H1 (cell line): ENCODE data around the gene FOXK1. TPM values are rescaled to one million over a fixed set of nuclear protein-coding genes. Genes with fewer than 3 reads are reported as not detected.

Experiments
- CTCF ChIA-PET: fragments of 300-600 bp; sonication (Branson Sonifier 250); formaldehyde crosslinking; loops from one replicate; lab custom pipeline; 2021; ENCODE audit not compliant: partially characterized antibody; lab: Charles Lee
- POLR2A ChIA-PET: fragments of 300-600 bp; sonication (Branson Sonifier 250); formaldehyde crosslinking; loops from one replicate; lab custom pipeline; 2021; ENCODE audit warnings: inconsistent platforms; ENCODE audit not compliant: partially characterized antibody; lab: Charles Lee
- DNase-seq, 2 experiments: peaks; one replicate each; pipeline versions ENCODE4 v3.0.0 to v3.0.0-alpha.2; 2010 to 2022; ENCODE audit warnings: low spot score in 2 of 2, low read depth in 1 of 2, mixed read lengths in 1 of 2
- FAIRE-seq: peaks from 2 replicates; lab custom pipeline; 2011; peaks lifted over from hg19 to GRCh38; lab: Jason Lieb, UNC
- H2AFZ ChIP-seq: 2 replicates; pipeline ENCODE4 v1.8.1; 2012; ENCODE audit warnings: low read length, inconsistent platforms
- H2AK5ac ChIP-seq: 2 replicates; pipeline ENCODE4 v1.6.1; 2013; ENCODE audit warnings: low read depth, low read length
- H2BK120ac ChIP-seq: replicated peaks from 2 replicates; pipeline ENCODE3; 2013; ENCODE audit warnings: low read depth, low read length, inconsistent platforms
- H2BK12ac ChIP-seq: 2 replicates; pipeline ENCODE4 v1.6.1; 2013; ENCODE audit warnings: low read depth, low read length
- H2BK15ac ChIP-seq: 2 replicates; pipeline ENCODE4 v1.6.1; 2013; ENCODE audit warnings: low read length
- H2BK20ac ChIP-seq: 2 replicates; pipeline ENCODE4 v1.6.1; 2013; ENCODE audit warnings: low read length
- H2BK5ac ChIP-seq: 2 replicates; pipeline ENCODE4 v1.6.1; 2013; ENCODE audit warnings: low read depth, low read length
- H3K14ac ChIP-seq: 2 replicates; pipeline ENCODE4 v1.6.1; 2013; ENCODE audit warnings: inconsistent platforms; ENCODE audit not compliant: insufficient read length
- H3K18ac ChIP-seq: 2 replicates; pipeline ENCODE4 v1.6.1; 2013; ENCODE audit warnings: low read length; ENCODE audit errors: extremely low read depth
- H3K23ac ChIP-seq: 2 replicates; pipeline ENCODE4 v1.6.1; 2013; ENCODE audit warnings: inconsistent platforms; ENCODE audit not compliant: insufficient read length
- H3K23me2 ChIP-seq: 2 replicates; pipeline ENCODE4 v1.6.1; 2013; ENCODE audit warnings: low read depth, low read length
- H3K27ac ChIP-seq: 2 replicates; pipeline ENCODE4 v1.6.1; 2011; ENCODE audit warnings: low read depth, low read length, inconsistent platforms
- H3K27me3 ChIP-seq, 4 experiments: replicated peaks in 1 of 4; 1 replicate in 1 of 4; 2 replicates in 3 of 4; pipeline versions ENCODE4 v1.6.1 to v1.8.1; 2011 to 2013; ENCODE audit warnings: low read length in 3 of 4, mild to moderate bottlenecking in 3 of 4, inconsistent platforms in 2 of 4, mixed read lengths in 2 of 4, moderate library complexity in 1 of 4; ENCODE audit not compliant: control insufficient read depth in 3 of 4, insufficient read depth in 3 of 4; ENCODE audit errors: extremely low read depth in 1 of 4
- H3K36me3 ChIP-seq, 4 experiments: 2 replicates each; pipeline versions ENCODE4 v1.6.1 to v1.8.1; 2011 to 2013; ENCODE audit warnings: mild to moderate bottlenecking in 4 of 4, low read length in 3 of 4, moderate library complexity in 2 of 4, control low read depth in 1 of 4, inconsistent platforms in 1 of 4; ENCODE audit not compliant: insufficient read depth in 4 of 4, control insufficient read depth in 2 of 4
- H3K4ac ChIP-seq: replicated peaks from 2 replicates; pipeline ENCODE3; 2013; ENCODE audit warnings: low read length, low read depth, mixed read lengths, inconsistent platforms; ENCODE audit not compliant: insufficient read length
- H3K4me1 ChIP-seq, 4 experiments: replicated peaks in 1 of 4; 1 replicate in 1 of 4; 2 replicates in 3 of 4; pipeline versions ENCODE4 v1.6.1 to v1.8.1; 2011 to 2013; ENCODE audit warnings: low read length in 3 of 4, inconsistent platforms in 2 of 4, mixed read lengths in 1 of 4; ENCODE audit not compliant: insufficient read depth in 4 of 4, control insufficient read depth in 3 of 4
- H3K4me2 ChIP-seq, 2 experiments: 2 replicates each; pipeline versions ENCODE4 v1.6.1 to v1.8.1; 2011 to 2013; ENCODE audit warnings: low read depth in 2 of 2, low read length in 2 of 2, control low read depth in 1 of 2, inconsistent platforms in 1 of 2, mild to moderate bottlenecking in 1 of 2; ENCODE audit not compliant: insufficient read depth in 1 of 2
- H3K4me3 ChIP-seq, 4 experiments: fragments of 200-600, 300-600 bp in 1 of 4; sonication (generic), shearing (Covaris generic), sonication (Bioruptor Twin) in 1 of 4; 2 replicates each; pipeline versions ENCODE4 v1.5.1 to v1.8.1; 2011 to 2016; ENCODE audit warnings: low read length in 4 of 4, low read depth in 3 of 4, control low read depth in 2 of 4, inconsistent platforms in 2 of 4, mild to moderate bottlenecking in 2 of 4, mixed read lengths in 1 of 4, moderate library complexity in 1 of 4; ENCODE audit not compliant: insufficient read depth in 2 of 4; ENCODE audit errors: extremely low read depth in 1 of 4
- H3K56ac ChIP-seq: replicated peaks from 2 replicates; pipeline ENCODE3; 2013; ENCODE audit warnings: low read depth, mild to moderate bottlenecking, mixed read lengths, low read length, inconsistent platforms; ENCODE audit not compliant: insufficient read length
- H3K79me1 ChIP-seq: 2 replicates; pipeline ENCODE4 v1.6.1; 2013; ENCODE audit warnings: low read depth, low read length, control low read depth
- H3K79me2 ChIP-seq, 2 experiments: 2 replicates each; pipeline versions ENCODE4 v1.6.1 to v1.8.1; 2012 to 2013; ENCODE audit warnings: low read length in 2 of 2, mild to moderate bottlenecking in 2 of 2, inconsistent platforms in 1 of 2; ENCODE audit not compliant: insufficient read depth in 2 of 2, control insufficient read depth in 1 of 2
- H3K9ac ChIP-seq, 4 experiments: replicated peaks in 1 of 4; 1 replicate in 1 of 4; 2 replicates in 3 of 4; pipeline versions ENCODE4 v1.6.1 to v1.8.1; 2011 to 2013; ENCODE audit warnings: low read depth in 3 of 4, low read length in 3 of 4, control low read depth in 2 of 4, mild to moderate bottlenecking in 2 of 4, moderate library complexity in 2 of 4, inconsistent platforms in 1 of 4; ENCODE audit errors: extremely low read depth in 1 of 4
- H3K9me3 ChIP-seq, 2 experiments: 2 replicates each; pipeline versions ENCODE4 v1.6.1 to v1.8.1; 2012 to 2013; ENCODE audit warnings: mild to moderate bottlenecking in 2 of 2, moderate library complexity in 2 of 2, control low read depth in 1 of 2, inconsistent platforms in 1 of 2, low read depth in 1 of 2, low read length in 1 of 2, mixed read lengths in 1 of 2; ENCODE audit not compliant: insufficient read depth in 2 of 2
- H4K20me1 ChIP-seq, 2 experiments: replicated peaks in 1 of 2; 2 replicates each; pipeline versions ENCODE3 to v1.8.1; 2011 to 2013; ENCODE audit warnings: inconsistent platforms in 2 of 2, low read length in 2 of 2, mild to moderate bottlenecking in 1 of 2; ENCODE audit not compliant: insufficient read depth in 2 of 2, control insufficient read depth in 1 of 2
- H4K5ac ChIP-seq: 2 replicates; pipeline ENCODE4 v1.6.1; 2013; ENCODE audit warnings: low read length, low read depth, mixed read lengths, inconsistent platforms; ENCODE audit not compliant: insufficient read length
- H4K8ac ChIP-seq: 2 replicates; pipeline ENCODE4 v1.8.0; 2013; ENCODE audit warnings: mild to moderate bottlenecking, moderate library complexity, low read length, inconsistent platforms; ENCODE audit not compliant: insufficient read depth; ENCODE audit errors: extremely low read depth
- H4K91ac ChIP-seq: replicated peaks from 2 replicates; pipeline ENCODE3; 2013; ENCODE audit warnings: low read length, mixed read lengths, inconsistent platforms; ENCODE audit not compliant: insufficient read length
- CBX5 ChIP-seq: fragments of 300-800, 300-1000 bp; sonication (generic); IDR thresholded peaks from 2 replicates; pipeline ENCODE4 v1.7.1; 2016; ENCODE audit warnings: antibody characterized with exemption, low read length, low read depth
- CHD1 ChIP-seq: IDR thresholded peaks from 2 replicates; pipeline ENCODE4 v1.6.1; 2012; ENCODE audit warnings: low read depth, low read length, improper control_type of control experiment
- HDAC6 ChIP-seq: IDR thresholded peaks from one replicate; pipeline ENCODE4 v1.7.1; 2012; ENCODE audit warnings: low read depth, mild to moderate bottlenecking, inconsistent platforms, low read length, moderate library complexity
- KDM1A ChIP-seq: fragments of 200-600, 300-600 bp; sonication (generic); IDR thresholded peaks from 2 replicates; pipeline ENCODE4 v1.7.1; 2016; ENCODE audit warnings: mild to moderate bottlenecking, low read length, borderline replicate concordance
- RAD21 ChIP-seq, 2 experiments: IDR thresholded peaks in 1 of 2; conservative IDR thresholded peaks in 1 of 2; 2 replicates each; pipeline ENCODE4 v1.6.1; 2011; ENCODE audit warnings: low read depth in 2 of 2, low read length in 2 of 2, improper control_type of control experiment in 1 of 2, inconsistent platforms in 1 of 2, mild to moderate bottlenecking in 1 of 2, moderate library complexity in 1 of 2
- SUZ12 ChIP-seq: fragments of 200-600 bp; sonication (generic); IDR thresholded peaks from 2 replicates; pipeline ENCODE4 v1.6.1; 2012; ENCODE audit warnings: mild to moderate bottlenecking, inconsistent platforms, low read length, moderate library complexity, mixed read lengths
- WGBS, 2 experiments: shearing (Covaris generic) in 1 of 2; methylation state at CpG; one replicate each; pipeline versions ENCODE4 v1.1.6 to v1.1.7; 2013 to 2015; ENCODE audit warnings: low lambda C conversion rate in 2 of 2, mixed read lengths in 2 of 2, inconsistent platforms in 1 of 2, low coverage in 1 of 2, missing lambda C conversion rate in 1 of 2; ENCODE audit not compliant: insufficient replicate concordance in 2 of 2, insufficient coverage in 1 of 2, insufficient read length in 1 of 2; ENCODE audit errors: extremely low coverage in 1 of 2, missing lambda C conversion rate in 1 of 2; 5-methylcytosine and 5-hydroxymethylcytosine counted together
- polyA plus RNA-seq, 7 experiments: library from polyadenylated mRNA; depleted of rRNA in 3 of 7; stranded (reverse) in 5 of 7; unstranded in 2 of 7; fragments of >200 nt in 5 of 7; fragments of 200-250 nt in 2 of 7; gene quantifications; 1 replicate in 5 of 7; 2 replicates in 1 of 7; 4 replicates in 1 of 7; pipeline versions ENCODE4 v1.2.1 to v1.2.3, GENCODE V29; 2011 to 2013; ENCODE audit warnings: missing spikeins in 2 of 7, mixed read lengths in 2 of 7
- total RNA-seq: library from RNA; stranded (reverse); fragmentation: NEBNext Ultra II Directional; extraction: Animal tissue kit (Norgen Biotek cat#: 25700); gene quantifications from 2 replicates; pipeline ENCODE4 v1.2.1, GENCODE V29; 2021

FOXK1 gene
- total and polyA plus RNA-seq, 2 of the 8 experiments (the other 6 are each of a cell fraction or from before 2014, with no cell fraction given) = 2.0 to 8.5 TPM

- H3K27ac ChIP-seq = no peak overlapping the region
- WGBS, 2 experiments = 87% methylated on average over 8 of the region's 12 CpGs; no CpG with 5 or more reads in 1 of the 2 experiments
- H4K91ac ChIP-seq = no peak overlapping the region
- H4K20me1 ChIP-seq = peaks cover 8 to 23% of the 10 kb centered on the region in 2 experiments
- no peak for DNase-seq
- H3K36me3 ChIP-seq = no peaks in the 10 kb centered on the region
- no peak overlapping the region for H2BK120ac ChIP-seq
- no peaks in the 10 kb centered on the region for H3K79me2 ChIP-seq
- no peak overlapping the region for H4K8ac ChIP-seq
- H4K5ac ChIP-seq = no peak overlapping the region
- FAIRE-seq = no peak
- no peak overlapping the region for H2AK5ac ChIP-seq
- H3K4me2 ChIP-seq = no peak overlapping the region
- H2AFZ ChIP-seq = no peak overlapping the region
- H2BK20ac ChIP-seq = no peak overlapping the region
- TF ChIP-seq CBX5 (no peak), KDM1A (no peak), SUZ12 (no peak), RAD21 (IDR thresholded peaks at IDR 0.05 in 1 of 2, conservative IDR thresholded peaks at IDR 0.05 in 1 of 2; ENCODE audit: low read depth in 2 of 2, low read length in 2 of 2) (no peak), CHD1 (no peak), HDAC6 (no peak)
- TF ChIP-seq, all 59 proteins: peak for 0
- no peak overlapping the region for H2BK5ac ChIP-seq
- no peak overlapping the region for H3K9ac ChIP-seq
- peaks cover 0 to 7% (median 4%) of the 10 kb centered on the region in 4 experiments; a peak in 6 of 7 replicates for H3K4me1 ChIP-seq
- no peaks in the 10 kb centered on the region for H3K23me2 ChIP-seq
- H3K14ac ChIP-seq = no peak overlapping the region
- no peaks in the 10 kb centered on the region for H3K79me1 ChIP-seq
- ChIA-PET POLR2A (interaction anchor here (0.7 kb wide), 1 partner anchor 594 kb away, joined by 3 read pairs; no protein-coding TSS in a partner anchor), CTCF (interaction anchor here (0.7 to 2.0 kb wide), 6 partner anchors 11 to 1542 kb away, joined by 3 to 5 read pairs (median 3); no protein-coding TSS in a partner anchor)
- H3K27me3 ChIP-seq = peaks cover 3 to 45% (median 37%) of the 10 kb centered on the region in 4 experiments
- no peak overlapping the region for H3K4ac ChIP-seq
- no peak overlapping the region for H2BK15ac ChIP-seq
- H3K4me3 ChIP-seq = no peak overlapping the region
- H3K18ac ChIP-seq = no peak overlapping the region
- no peak overlapping the region for H2BK12ac ChIP-seq
- H3K9me3 ChIP-seq = no peaks in the 10 kb centered on the region
- no peak overlapping the region for H3K23ac ChIP-seq
- no peak overlapping the region for H3K56ac ChIP-seq
Measured at GRCh38 chr7:4745971-4746919, 64.2 kb downstream of the FOXK1 start.
